ENCODE measurements around the gene NUMB.

The NUMB gene

DNA sequence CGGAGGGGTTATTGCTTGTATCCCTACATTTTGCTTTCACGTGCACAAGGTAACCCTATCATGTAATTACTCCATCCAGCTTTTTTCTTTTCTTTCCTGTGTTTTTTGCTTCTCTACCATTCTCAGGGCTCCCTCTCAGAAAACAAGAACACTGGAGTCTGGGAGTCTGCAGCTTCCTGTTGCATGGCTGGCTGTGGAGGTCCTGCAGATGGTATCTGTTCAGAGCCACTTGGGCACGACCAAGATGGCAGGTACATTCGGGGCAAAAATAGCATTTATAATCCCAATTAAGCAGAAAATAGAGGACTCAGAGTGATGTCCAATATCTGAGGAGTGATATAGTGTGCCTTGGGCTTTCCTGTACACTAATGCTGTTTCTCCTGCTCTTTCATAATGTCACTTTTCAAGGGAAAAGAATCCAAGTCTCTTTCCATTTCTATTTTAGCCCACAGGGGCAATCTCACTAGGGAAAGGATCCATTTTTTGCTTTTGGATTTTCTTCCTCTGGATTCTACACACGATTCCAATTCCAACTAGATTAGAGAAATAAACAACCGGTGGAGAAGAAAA, 3.2 kb upstream of the NUMB start:
- DNase-seq (ENCODE audit: low spot score in 2 of 2) (no peak), ATAC-seq (replicated peaks; ENCODE audit: extremely low read depth, poor library complexity, severe bottlenecking) (no peak)
- Mint-ChIP-seq H3K27me3 (no peaks in the 10 kb centered on the region), H3K4me3 (no peak overlapping the region), H3K9me3 (no peaks in the 10 kb centered on the region), H3K27ac (ENCODE audit: low read depth) (no peak overlapping the region), H3K4me1 (peaks cover 39% of the 10 kb centered on the region), H3K36me3 (ENCODE audit: insufficient read depth) (peaks cover 9% of the 10 kb centered on the region)

DNA sequence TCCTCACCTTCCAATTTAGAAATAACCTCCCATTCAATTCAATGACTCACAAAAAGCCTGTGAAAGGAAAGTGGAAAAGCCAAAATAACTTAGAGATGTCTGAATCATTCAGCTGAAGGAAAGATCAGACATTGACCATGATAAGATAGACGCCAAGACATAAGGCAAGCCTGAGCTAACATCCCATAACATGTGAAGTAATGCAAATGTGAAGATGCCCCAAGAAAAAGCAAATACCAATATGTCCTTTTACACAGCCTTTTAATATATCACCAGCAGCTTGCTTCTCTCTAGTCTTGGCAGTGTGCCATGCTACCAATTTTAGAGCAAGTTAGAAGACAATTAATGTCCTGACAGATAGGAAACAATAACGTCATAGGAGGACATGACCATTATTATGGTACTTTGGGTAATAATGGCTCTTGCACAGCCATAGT, 2.4 kb upstream of the NUMB start:
- Mint-ChIP-seq H3K4me1 (peaks cover 37% of the 10 kb centered on the region), H3K4me3 (no peak overlapping the region), H3K36me3 (ENCODE audit: insufficient read depth) (peaks cover 9% of the 10 kb centered on the region), H3K27ac (ENCODE audit: low read depth) (no peak overlapping the region), H3K27me3 (no peaks in the 10 kb centered on the region), H3K9me3 (no peaks in the 10 kb centered on the region)
- ATAC-seq (replicated peaks; ENCODE audit: extremely low read depth, poor library complexity, severe bottlenecking) (no peak), DNase-seq (ENCODE audit: low spot score in 2 of 2) (no peak)

DNA sequence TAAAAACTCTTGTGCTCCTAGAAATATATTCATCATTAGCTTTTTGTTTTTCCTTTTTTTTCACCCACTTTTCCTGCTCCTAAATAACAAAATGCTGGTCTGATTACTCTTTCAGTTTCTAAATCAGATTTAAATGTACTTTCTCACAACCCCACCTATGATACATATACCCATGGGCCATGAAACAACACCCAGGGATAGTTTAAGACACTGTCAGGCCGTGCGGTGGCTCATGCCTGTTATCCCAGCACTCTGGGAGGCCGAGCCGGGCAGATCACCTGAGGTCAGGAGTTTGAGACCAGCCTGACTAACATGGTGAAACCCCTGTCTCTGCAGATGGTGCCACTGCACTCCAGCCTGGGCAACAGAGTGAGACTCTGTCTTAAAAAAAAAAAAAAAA, 1.6 kb upstream of the NUMB start:
- no peak overlapping the region for H3K27ac Mint-ChIP-seq (ENCODE audit: low read depth)

DNA sequence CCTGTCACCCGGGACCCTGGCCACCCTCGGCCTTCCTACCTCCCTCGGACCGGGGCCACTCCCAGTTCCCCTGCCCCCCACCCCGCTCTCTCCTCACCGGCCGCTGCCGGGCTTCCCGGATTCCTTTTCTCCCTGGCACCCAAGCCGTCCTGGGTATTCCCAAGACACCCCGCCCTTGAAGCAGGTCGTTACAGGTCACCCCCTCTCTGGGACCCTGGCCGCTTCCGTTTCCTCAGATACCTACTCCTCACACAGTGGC, 493 bp downstream of the NUMB start:
- H3K36me3 Mint-ChIP-seq (ENCODE audit: insufficient read depth) = peaks cover 12% of the 10 kb centered on the region
- ATAC-seq (replicated peaks; ENCODE audit: extremely low read depth, poor library complexity, severe bottlenecking) (no peak), DNase-seq (ENCODE audit: low spot score in 2 of 2) (no peak)
- peak overlapping the region; percentile 92 for H3K27ac Mint-ChIP-seq (ENCODE audit: low read depth)
- peaks cover 42% of the 10 kb centered on the region for H3K4me1 Mint-ChIP-seq
- H3K9me3 Mint-ChIP-seq = no peaks in the 10 kb centered on the region
- no peaks in the 10 kb centered on the region for H3K27me3 Mint-ChIP-seq
- peak overlapping the region; percentile 96 for H3K4me3 Mint-ChIP-seq

More for the DNA sequence above, 1.6 kb upstream of the NUMB start:
- H3K27me3 Mint-ChIP-seq = no peaks in the 10 kb centered on the region
- ATAC-seq (replicated peaks; ENCODE audit: extremely low read depth, poor library complexity, severe bottlenecking) (no peak), DNase-seq (ENCODE audit: low spot score in 2 of 2) (no peak)
- peaks cover 9% of the 10 kb centered on the region for H3K36me3 Mint-ChIP-seq (ENCODE audit: insufficient read depth)
- H3K4me3 Mint-ChIP-seq = peak overlapping the region; percentile 53
- H3K9me3 Mint-ChIP-seq = no peaks in the 10 kb centered on the region
- H3K4me1 Mint-ChIP-seq = peaks cover 43% of the 10 kb centered on the region

DNA sequence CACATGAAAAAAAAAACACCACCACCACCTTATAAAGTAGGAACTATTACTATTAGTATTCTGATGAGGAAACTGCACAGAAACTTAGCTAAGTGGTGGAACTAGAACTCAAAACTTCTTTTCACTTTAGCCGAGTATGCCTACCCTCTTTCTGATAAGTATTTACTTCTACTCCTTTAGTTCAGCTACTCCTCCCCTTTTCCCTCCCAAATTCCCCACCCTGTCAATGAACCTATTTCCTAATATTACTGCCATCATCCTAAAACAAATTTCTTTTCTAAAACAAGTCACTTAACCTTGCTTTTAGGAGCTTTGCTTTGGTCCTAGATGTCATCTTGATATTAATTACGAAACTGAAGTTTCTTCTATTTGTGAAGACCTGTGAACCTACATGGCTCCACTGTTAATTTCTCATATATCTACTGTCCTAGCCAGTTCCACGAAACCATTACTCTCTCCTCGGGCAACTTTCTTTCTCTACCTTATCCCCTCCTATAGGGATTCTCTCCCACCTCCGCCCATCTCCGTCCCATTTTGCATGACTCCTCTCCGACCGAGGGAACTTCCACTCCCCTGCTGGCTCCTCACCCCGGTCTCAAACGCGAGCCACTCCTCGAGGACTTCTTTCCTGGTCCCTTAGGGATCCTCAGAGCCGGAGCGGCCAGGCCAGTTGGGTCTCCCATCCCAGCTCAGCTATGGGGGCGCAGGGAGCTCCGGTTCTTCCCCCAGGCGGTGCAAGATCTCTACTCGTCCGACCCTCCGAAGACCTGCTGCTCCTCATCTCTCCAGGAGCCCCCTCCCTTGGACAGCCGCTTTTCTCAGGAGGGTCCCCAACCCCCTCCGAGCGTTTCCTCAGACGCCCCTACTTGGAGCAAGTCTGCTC, 1.1 kb downstream of the NUMB start:
- DNase-seq (ENCODE audit: low spot score in 2 of 2) (no peak), ATAC-seq (replicated peaks; ENCODE audit: extremely low read depth, poor library complexity, severe bottlenecking) (no peak)
- Mint-ChIP-seq H3K27ac (ENCODE audit: low read depth) (peak overlapping the region; percentile 92), H3K27me3 (no peaks in the 10 kb centered on the region), H3K4me3 (peak overlapping the region; percentile 96), H3K9me3 (no peaks in the 10 kb centered on the region), H3K36me3 (ENCODE audit: insufficient read depth) (peaks cover 12% of the 10 kb centered on the region), H3K4me1 (peaks cover 48% of the 10 kb centered on the region)

DNA sequence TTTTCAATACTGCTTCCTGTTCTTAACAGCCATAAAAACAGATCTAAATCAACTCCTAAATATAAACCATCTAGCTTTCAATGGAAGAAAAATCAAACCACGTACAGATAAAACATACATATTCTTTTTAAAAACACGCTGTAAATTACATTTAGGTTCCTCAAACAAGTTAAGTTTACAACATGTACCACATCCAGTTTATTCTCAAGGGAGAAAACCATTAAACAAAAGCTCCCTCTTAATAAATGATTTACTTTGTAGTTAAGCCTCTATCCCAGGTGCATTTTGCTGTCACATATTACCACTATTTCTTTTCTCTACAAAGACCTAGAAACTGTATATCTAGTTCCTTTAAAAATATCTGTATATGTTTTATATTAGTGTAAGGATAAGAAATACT, 3.1 kb downstream of the NUMB start:
- DNase-seq (ENCODE audit: low spot score in 2 of 2) (no peak), ATAC-seq (replicated peaks; ENCODE audit: extremely low read depth, poor library complexity, severe bottlenecking) (no peak)
- Mint-ChIP-seq H3K4me1 (peaks cover 50% of the 10 kb centered on the region), H3K9me3 (no peaks in the 10 kb centered on the region), H3K27me3 (no peaks in the 10 kb centered on the region), H3K27ac (ENCODE audit: low read depth) (no peak overlapping the region), H3K36me3 (ENCODE audit: insufficient read depth) (peaks cover 12% of the 10 kb centered on the region), H3K4me3 (no peak overlapping the region)

DNA sequence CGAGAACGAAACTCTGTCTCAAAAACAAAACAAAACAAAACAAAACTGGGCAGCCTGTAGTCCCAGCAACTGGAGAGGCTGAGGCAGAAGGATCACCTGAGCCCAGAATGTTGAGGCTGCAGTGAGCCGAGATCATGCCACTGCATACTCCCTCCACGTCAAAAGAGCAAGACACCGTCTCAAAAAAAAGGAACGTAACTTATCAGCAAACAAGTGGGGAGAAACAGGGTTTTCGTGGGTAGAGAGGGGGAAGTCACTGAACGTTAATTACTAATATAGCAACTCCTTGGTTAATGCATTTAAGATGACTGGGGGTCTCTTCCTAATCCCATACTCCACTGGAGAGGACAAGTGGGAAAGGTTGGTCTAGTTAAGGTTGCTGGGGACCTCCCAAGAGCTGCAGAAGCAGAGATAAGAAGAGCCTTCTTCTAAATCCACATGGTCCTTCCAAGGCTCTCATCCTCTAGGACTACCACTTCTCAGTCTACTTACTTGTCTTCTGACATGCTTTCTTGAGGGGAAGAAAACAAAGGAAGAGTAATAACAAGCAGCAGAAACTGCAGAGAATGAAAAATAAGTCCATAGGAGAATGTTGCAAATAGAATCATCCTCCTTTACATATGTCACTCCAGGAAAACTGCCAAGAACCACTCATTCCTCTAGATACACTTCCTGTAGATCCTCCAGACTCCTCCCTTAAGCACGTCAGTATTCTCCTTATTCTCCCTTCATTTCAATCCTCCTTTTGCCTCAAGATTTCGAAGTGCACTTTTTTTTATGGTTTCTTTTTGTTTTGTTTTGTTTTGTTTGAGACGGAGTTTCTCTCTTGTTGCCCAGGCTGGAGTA, 5.8 kb downstream of the NUMB start:
- DNase-seq (ENCODE audit: low spot score in 2 of 2) = no peak
- no peaks in the 10 kb centered on the region for H3K9me3 Mint-ChIP-seq

DNA sequence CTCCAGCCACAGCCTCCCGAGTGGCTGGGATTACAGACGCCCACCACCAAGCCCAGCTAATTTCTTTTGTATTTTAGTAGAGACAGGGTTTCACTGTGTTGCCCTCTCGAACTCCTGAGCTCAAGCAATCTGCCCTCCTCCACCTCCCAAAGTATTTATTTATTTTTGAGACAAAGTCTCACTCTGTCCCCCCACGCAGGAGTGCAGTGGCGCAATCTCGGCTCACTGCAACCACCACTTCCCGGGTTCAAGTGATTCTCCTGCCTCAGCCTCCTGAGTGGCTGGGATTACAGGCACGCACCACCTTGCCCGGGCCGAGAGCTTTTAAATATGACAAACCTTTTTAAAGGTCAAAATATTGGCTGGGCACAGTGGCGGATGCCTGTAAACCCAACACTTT, 14.6 kb downstream of the NUMB start:
- H3K27me3 Mint-ChIP-seq = no peaks in the 10 kb centered on the region
- peaks cover 6% of the 10 kb centered on the region for H3K36me3 Mint-ChIP-seq (ENCODE audit: insufficient read depth)
- DNase-seq (ENCODE audit: low spot score in 2 of 2) = no peak
- no peaks in the 10 kb centered on the region for H3K9me3 Mint-ChIP-seq
- no peak overlapping the region for H3K4me3 Mint-ChIP-seq
- ATAC-seq (replicated peaks; ENCODE audit: extremely low read depth, poor library complexity, severe bottlenecking) = no peak
- H3K27ac Mint-ChIP-seq (ENCODE audit: low read depth) = no peak overlapping the region
- H3K4me1 Mint-ChIP-seq = peaks cover 7% of the 10 kb centered on the region

More for the DNA sequence above, 5.8 kb downstream of the NUMB start:
- no peak overlapping the region for H3K27ac Mint-ChIP-seq (ENCODE audit: low read depth)
- peaks cover 5% of the 10 kb centered on the region for H3K36me3 Mint-ChIP-seq (ENCODE audit: insufficient read depth)
- no peak for ATAC-seq (replicated peaks; ENCODE audit: extremely low read depth, poor library complexity, severe bottlenecking)
- H3K27me3 Mint-ChIP-seq = no peaks in the 10 kb centered on the region
- peaks cover 37% of the 10 kb centered on the region for H3K4me1 Mint-ChIP-seq
- H3K4me3 Mint-ChIP-seq = no peak overlapping the region

DNA sequence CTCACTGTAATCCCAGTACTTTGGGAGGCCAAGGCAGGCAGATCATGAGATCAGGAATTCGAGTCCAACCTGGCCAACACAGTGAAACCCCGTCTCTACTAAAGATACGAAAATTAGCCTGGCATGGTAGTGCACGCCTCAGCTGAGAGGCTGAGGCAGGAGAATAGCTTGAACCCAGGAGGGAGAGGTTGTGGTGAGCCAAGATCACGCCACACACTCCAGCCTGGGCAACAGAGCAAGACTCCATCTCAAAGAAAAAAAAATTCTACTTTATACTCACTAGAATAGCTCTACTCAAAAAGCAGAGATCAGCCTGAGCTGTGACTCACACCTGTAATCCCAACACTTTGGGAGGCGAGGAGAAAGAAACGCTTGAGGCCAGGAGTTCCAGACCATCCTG, 17.1 kb downstream of the NUMB start:
- Mint-ChIP-seq H3K36me3 (ENCODE audit: insufficient read depth) (peaks cover 6% of the 10 kb centered on the region), H3K27ac (ENCODE audit: low read depth) (no peak overlapping the region), H3K4me1 (peaks cover 14% of the 10 kb centered on the region), H3K27me3 (no peaks in the 10 kb centered on the region), H3K4me3 (no peak overlapping the region), H3K9me3 (no peaks in the 10 kb centered on the region)
- ATAC-seq (replicated peaks; ENCODE audit: extremely low read depth, poor library complexity, severe bottlenecking) = no peak
- no peak for DNase-seq (ENCODE audit: low spot score in 2 of 2)

DNA sequence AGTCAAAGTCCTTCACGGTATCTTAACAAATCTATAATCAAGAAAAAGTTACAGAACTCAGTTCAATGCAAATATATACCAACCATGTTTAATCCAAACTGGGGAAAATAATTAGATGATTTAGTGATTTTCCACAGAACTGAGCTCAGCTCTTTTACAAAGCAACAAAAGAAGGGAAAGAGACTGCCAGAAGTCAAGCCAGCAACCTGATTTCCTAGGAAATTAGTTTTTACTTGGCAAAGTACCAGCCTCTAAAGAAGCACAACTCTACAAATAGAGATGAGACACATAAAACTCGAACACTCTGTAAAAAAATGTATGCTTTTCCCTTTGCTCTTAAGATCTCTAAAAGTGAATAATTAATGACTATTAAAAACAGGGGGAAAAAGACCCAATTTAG, 19.4 kb downstream of the NUMB start:
- Mint-ChIP-seq H3K27me3 (no peaks in the 10 kb centered on the region), H3K4me3 (no peak overlapping the region), H3K9me3 (no peaks in the 10 kb centered on the region), H3K4me1 (peaks cover 14% of the 10 kb centered on the region), H3K27ac (ENCODE audit: low read depth) (no peak overlapping the region), H3K36me3 (ENCODE audit: insufficient read depth) (peaks cover 4% of the 10 kb centered on the region)
- ATAC-seq (replicated peaks; ENCODE audit: extremely low read depth, poor library complexity, severe bottlenecking) (no peak), DNase-seq (ENCODE audit: low spot score in 2 of 2) (no peak)

DNA sequence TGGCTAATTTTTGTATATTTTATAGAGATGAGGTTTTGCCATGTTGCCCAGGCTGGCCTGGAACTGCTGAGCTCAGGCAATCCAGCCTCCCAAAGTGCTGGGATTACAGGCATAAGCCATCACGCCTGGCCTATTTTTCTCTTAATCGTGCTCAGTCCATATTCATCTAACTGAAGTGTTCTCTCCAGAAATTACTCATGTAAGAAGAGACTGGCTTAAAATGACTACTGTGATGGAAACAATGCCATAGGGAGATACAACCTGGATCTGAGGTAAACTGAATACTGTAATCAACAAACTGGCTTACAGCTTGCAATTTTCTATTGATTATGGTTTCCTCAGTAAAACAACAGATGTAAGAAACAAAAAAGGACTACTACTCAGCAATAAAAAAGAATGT, 21.1 kb downstream of the NUMB start:
- Mint-ChIP-seq H3K4me1 (peaks cover 14% of the 10 kb centered on the region), H3K9me3 (no peaks in the 10 kb centered on the region), H3K4me3 (no peak overlapping the region), H3K27ac (ENCODE audit: low read depth) (no peak overlapping the region), H3K36me3 (ENCODE audit: insufficient read depth) (peaks cover 1% of the 10 kb centered on the region), H3K27me3 (no peaks in the 10 kb centered on the region)
- ATAC-seq (replicated peaks; ENCODE audit: extremely low read depth, poor library complexity, severe bottlenecking) (no peak), DNase-seq (ENCODE audit: low spot score in 2 of 2) (no peak)

DNA sequence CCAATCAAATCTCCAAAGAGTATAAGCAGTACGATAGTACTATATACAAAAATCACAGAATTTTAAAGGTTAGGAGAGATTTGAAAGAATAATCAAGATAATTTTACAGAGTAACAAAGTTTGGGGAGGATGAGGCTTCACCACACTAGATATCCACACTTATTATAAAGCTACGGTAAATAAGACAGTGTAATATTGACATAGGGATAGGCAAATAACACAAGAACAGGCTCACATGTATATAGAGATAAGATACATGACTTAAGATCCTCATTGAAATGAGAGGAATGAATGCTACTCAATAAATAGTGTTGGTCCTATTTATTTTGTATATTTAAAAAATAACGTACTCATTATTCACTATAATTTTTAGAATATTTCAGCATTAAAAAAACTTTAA, 26.2 kb downstream of the NUMB start:
- DNase-seq (ENCODE audit: low spot score in 2 of 2) = no peak
- ATAC-seq (replicated peaks; ENCODE audit: extremely low read depth, poor library complexity, severe bottlenecking) = no peak
- H3K27me3 Mint-ChIP-seq = no peaks in the 10 kb centered on the region
- no peak overlapping the region for H3K4me3 Mint-ChIP-seq
- no peak overlapping the region for H3K27ac Mint-ChIP-seq (ENCODE audit: low read depth)
- peaks cover 2% of the 10 kb centered on the region for H3K36me3 Mint-ChIP-seq (ENCODE audit: insufficient read depth)
- H3K9me3 Mint-ChIP-seq = no peaks in the 10 kb centered on the region
- H3K4me1 Mint-ChIP-seq = peaks cover 13% of the 10 kb centered on the region

Measured in central memory CD8-positive, alpha-beta T cell (primary cell).